ENCODE measurements around the gene UVRAG.

DNA sequence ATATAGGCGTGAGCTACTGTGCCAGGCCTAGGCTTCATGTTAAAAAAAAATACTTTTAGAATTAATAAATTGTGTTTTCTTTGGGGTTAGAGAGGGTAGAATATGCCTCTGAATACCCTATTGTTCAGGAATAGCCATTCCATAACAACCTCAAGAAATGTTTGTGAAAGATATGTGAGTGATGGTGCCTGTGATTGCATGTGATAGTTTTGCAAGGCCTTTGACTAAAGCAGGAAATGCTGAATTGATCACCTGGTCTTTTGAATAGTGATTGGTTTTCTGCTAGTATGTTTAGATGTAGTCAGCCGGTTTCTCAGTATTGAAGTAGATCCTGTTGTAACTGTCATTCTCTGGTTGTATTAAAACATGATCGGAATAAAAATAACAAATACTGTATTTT lies 73.4 kb downstream of the UVRAG start:
- TF ChIP-seq POLR2AphosphoS5 (IDR thresholded peaks at IDR 0.05; ENCODE audit: low read depth) (no peak), CTCF (IDR thresholded peaks at IDR 0.05; ENCODE audit: insufficient read depth, low read length) (no peak), GABPA (IDR thresholded peaks at IDR 0.05; ENCODE audit: low read depth) (no peak), REST (IDR thresholded peaks at IDR 0.05; ENCODE audit: insufficient replicate concordance, low read depth) (no peak), SPI1 (IDR thresholded peaks at IDR 0.05; ENCODE audit: borderline replicate concordance, low read depth) (no peak)

Data from HL-60 (cell line).